Neural progenitor cell (in vitro differentiated cells): ENCODE results near the gene PPP2R5C.

ENCODE experiments used
- EZH2 ChIP-seq: fragments of 200-600 bp; sonication (generic); IDR thresholded peaks from 2 replicates; pipeline ENCODE4 v1.6.1; 2017; ENCODE audit warnings: antibody characterized with exemption, mild to moderate bottlenecking, moderate library complexity
- EZH2phosphoT487 ChIP-seq: fragments of 200-600 bp; sonication (generic); IDR thresholded peaks from 2 replicates; pipeline ENCODE4 v1.6.1; 2017; ENCODE audit warnings: antibody characterized with exemption
- TF ChIP-seq, protein P1 (sequence below): fragments of 200-600 bp; sonication (generic); IDR thresholded peaks from 2 replicates; pipeline ENCODE4 v1.5.1; 2017; ENCODE audit warnings: antibody characterized with exemption, mild to moderate bottlenecking

DNA sequence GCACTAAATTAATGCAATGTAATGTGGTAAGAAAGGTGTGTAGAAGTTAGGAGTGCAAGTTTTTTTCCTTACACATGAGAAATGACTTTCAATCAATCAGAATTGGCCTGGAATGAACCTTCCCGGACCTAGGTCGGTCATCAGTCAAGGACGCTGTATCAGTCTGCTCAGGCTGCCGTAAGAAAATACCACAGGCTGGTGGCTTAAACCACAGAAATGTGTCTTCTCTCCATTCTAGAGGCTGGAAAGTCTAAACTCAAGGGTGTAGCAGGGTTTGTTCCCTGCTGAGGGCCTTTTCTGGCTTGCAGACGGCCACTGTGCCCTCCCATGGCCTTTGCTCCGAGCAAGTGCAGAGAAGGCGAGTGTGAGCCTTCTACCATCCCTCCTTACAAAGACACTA is 116.3 kb downstream of the PPP2R5C start:
- TF ChIP-seq, protein P1, sequence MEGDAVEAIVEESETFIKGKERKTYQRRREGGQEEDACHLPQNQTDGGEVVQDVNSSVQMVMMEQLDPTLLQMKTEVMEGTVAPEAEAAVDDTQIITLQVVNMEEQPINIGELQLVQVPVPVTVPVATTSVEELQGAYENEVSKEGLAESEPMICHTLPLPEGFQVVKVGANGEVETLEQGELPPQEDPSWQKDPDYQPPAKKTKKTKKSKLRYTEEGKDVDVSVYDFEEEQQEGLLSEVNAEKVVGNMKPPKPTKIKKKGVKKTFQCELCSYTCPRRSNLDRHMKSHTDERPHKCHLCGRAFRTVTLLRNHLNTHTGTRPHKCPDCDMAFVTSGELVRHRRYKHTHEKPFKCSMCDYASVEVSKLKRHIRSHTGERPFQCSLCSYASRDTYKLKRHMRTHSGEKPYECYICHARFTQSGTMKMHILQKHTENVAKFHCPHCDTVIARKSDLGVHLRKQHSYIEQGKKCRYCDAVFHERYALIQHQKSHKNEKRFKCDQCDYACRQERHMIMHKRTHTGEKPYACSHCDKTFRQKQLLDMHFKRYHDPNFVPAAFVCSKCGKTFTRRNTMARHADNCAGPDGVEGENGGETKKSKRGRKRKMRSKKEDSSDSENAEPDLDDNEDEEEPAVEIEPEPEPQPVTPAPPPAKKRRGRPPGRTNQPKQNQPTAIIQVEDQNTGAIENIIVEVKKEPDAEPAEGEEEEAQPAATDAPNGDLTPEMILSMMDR, result no peak
- TF ChIP-seq EZH2phosphoT487, result no peak
- TF ChIP-seq EZH2, result no peak
